Measurements from ENCODE around the gene PDLIM5.

Gene PDLIM5

GRCh38 chr4:94537921-94538628 lies 86.3 kb downstream of the PDLIM5 start:
- no peak for TF ChIP-seq CTCF (IDR thresholded peaks at IDR 0.05; ENCODE audit: insufficient read depth, low read length, missing control alignments)
- DNase-seq (ENCODE audit: low read depth, low spot score): no peak
- POLR2A ChIA-PET: no interaction called here
- H3K4me3 ChIP-seq (ENCODE audit: low read depth, low read length): no peak overlapping the region
- CTCF ChIA-PET: interaction anchor here (1.7 kb wide), 1 partner anchor 124 kb away, joined by 3 read pairs; no protein-coding TSS in a partner anchor

DNA sequence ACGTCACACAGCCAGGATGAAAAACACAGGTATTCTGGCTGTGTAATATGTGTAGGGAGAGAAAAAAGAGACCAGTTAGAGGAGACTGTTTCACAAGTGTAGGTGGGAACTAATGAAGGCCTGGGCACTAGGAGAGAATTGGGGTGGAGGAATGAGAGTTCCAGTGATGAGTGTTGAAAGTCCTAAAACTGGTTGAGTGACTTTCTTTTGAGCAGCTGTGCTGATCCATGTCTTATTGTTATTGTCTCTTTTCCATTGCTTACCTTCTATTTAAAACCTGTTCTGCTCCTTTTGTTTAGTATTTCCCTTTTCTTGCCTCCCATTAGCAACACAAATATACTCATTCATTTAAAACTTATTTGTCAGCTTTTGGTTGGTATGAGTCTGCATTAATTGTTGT lies 88.7 kb downstream of the PDLIM5 start:
- TF ChIP-seq CTCF (IDR thresholded peaks at IDR 0.05; ENCODE audit: insufficient read depth, low read length, missing control alignments): no peak
- POLR2A ChIA-PET: no interaction called here
- CTCF ChIA-PET: no interaction called here
- no peak overlapping the region for H3K4me3 ChIP-seq (ENCODE audit: low read depth, low read length)
- DNase-seq (ENCODE audit: low read depth, low spot score): no peak

DNA sequence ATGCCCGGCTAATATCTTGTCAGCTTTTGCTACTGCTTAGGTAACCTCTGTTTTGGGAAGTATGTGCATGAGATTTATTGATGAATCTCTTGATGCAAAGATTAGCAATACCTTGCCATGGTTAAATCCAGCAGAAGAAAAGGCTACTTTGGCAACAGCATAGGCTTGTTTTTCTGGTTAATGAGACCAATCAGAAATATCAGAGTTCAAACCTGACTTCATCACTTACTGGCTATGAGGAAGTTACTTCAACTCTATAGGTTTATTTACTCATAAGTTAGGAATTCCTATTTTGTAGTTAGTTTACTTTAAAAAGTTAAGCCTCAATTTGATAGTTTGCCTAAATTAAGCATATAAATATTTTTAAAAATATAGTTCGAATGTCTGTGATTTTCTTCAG lies 93.1 kb downstream of the PDLIM5 start:
- H3K4me3 ChIP-seq (ENCODE audit: low read depth, low read length): no peak overlapping the region
- no peak for DNase-seq (ENCODE audit: low read depth, low spot score)
- no peak for TF ChIP-seq CTCF (IDR thresholded peaks at IDR 0.05; ENCODE audit: insufficient read depth, low read length, missing control alignments)
- CTCF ChIA-PET: no interaction called here
- POLR2A ChIA-PET: no interaction called here

DNA sequence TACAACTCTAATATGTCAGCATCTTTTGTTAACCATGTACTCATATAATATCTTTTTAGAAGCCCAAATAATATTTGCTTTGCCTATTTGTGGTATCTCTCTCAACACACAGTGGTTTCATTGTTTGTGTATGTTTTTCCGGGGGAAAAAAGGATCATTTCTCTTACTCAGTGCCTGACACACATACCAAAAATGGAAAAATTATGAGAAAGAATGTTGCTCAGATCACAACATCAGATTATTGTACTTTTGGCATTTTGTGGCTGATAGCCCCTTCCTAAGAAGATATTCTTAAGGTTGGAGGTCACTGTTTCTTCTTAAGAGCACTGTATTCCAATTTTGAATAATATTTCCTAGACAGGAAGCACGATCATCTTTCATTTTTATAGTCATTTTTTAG lies 93.6 kb downstream of the PDLIM5 start:
- DNase-seq (ENCODE audit: low read depth, low spot score): no peak
- POLR2A ChIA-PET: no interaction called here
- no peak for TF ChIP-seq CTCF (IDR thresholded peaks at IDR 0.05; ENCODE audit: insufficient read depth, low read length, missing control alignments)
- CTCF ChIA-PET: no interaction called here
- H3K4me3 ChIP-seq (ENCODE audit: low read depth, low read length): no peak overlapping the region

DNA sequence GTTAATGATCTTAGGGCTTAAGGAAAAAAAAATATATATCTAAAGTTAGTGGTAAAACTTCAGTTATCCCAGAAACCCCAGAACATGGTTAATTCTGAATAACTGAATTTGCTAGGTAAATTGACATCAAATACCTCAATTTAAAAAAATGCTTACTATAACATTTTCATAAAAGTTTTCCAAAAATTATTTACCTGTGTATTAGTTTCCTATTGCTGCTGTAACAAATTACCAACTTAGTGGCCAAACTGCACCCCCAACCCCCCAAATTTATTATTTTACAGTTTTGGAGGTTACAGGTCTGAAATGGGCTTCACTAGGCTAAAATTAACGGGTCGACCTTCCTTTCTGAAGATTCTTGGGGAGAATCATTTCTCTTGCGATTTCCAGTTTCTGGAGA lies 95.2 kb downstream of the PDLIM5 start:
- POLR2A ChIA-PET: no interaction called here
- H3K4me3 ChIP-seq (ENCODE audit: low read depth, low read length): no peak overlapping the region
- CTCF ChIA-PET: interaction anchor here (1.2 kb wide), 1 partner anchor 10 kb away, joined by 3 read pairs; no protein-coding TSS in a partner anchor
- no peak for TF ChIP-seq CTCF (IDR thresholded peaks at IDR 0.05; ENCODE audit: insufficient read depth, low read length, missing control alignments)
- no peak for DNase-seq (ENCODE audit: low read depth, low spot score)

GRCh38 chr4:94548571-94548970 lies 96.8 kb downstream of the PDLIM5 start:
- POLR2A ChIA-PET: interaction anchor here (1.0 kb wide), 1 partner anchor 11 kb away, joined by 4 read pairs; no protein-coding TSS in a partner anchor

More at GRCh38 chr4:94548571-94548970, 96.8 kb downstream of the PDLIM5 start:
- CTCF ChIA-PET: interaction anchor here (1.3 kb wide), 1 partner anchor 12 kb away, joined by 4 read pairs; no protein-coding TSS in a partner anchor
- no peak for TF ChIP-seq CTCF (IDR thresholded peaks at IDR 0.05; ENCODE audit: insufficient read depth, low read length, missing control alignments)
- no peak for DNase-seq (ENCODE audit: low read depth, low spot score)
- no peak overlapping the region for H3K4me3 ChIP-seq (ENCODE audit: low read depth, low read length)
